ENCODE data around the gene KRTAP19-7.

- TF ChIP-seq CTCF (IDR thresholded peaks at IDR 0.05; ENCODE audit: poor library complexity), result no peak
- TF ChIP-seq EZH2 (IDR thresholded peaks at IDR 0.05; ENCODE audit: borderline replicate concordance), result no peak
- no peak for TF ChIP-seq EZH2phosphoT487 (IDR thresholded peaks at IDR 0.05; ENCODE audit: low read depth, severe bottlenecking, unreplicated experiment)
Observed at GRCh38 chr21:30605968-30606367, 44.9 kb upstream of the KRTAP19-7 start.

All from hepatocyte (in vitro differentiated cells).